Stimulated activated CD4-positive, alpha-beta T cell treated with anti-CD3 and anti-CD28 coated beads, TNF-alpha, amount 100 ng/mL, for 24 hours (primary cell): ENCODE data around the gene CCDC43.
"Not testable (repeated sequence)": the region's sequence is repeated elsewhere in the genome, so short reads cannot be mapped to it uniquely, and the experiment has no call there.

ENCODE experiments used
- DNase-seq, 3 experiments: peaks; one replicate each; pipeline ENCODE4 v3.0.0-alpha.2; 2020; ENCODE audit warnings: low read depth in 3 of 3

The CCDC43 gene, protein sequence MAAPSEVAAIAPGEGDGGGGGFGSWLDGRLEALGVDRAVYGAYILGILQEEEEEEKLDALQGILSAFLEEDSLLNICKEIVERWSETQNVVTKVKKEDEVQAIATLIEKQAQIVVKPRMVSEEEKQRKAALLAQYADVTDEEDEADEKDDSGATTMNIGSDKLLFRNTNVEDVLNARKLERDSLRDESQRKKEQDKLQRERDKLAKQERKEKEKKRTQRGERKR

DNA sequence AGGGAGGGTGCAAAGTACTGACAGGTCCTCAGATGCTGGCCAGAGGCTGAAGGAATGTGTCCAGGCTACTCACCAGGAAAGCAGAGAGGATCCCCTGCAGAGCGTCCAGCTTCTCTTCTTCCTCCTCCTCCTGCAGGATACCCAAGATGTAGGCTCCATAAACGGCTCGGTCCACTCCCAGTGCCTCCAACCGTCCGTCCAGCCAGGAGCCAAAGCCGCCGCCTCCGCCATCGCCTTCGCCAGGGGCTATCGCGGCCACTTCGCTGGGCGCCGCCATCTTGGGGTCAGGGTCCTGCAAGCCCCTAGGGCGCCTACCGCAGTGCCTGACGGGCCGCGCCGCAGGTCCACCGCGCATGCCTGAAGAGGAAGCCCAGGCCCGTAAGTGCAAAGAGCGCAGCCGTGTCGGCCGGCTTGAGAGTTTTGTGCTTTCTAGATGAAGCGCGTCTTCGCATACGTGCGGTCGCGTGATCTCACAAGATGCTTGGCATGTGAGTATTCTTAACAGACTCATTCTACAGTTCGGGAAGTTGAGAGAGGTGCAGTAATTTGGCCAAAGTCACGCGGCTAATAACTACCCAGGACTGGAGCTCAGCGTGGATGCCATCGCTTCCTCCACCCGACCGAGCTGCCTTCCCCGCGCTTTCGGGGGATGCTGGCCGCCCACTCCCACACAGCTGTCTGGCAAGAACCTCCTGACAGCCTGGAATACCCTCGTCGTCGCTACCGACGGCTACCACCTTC lies at the start of gene CCDC43:
TSS of gene CCDC43 (minus strand) at position 300 of the 741 bp plus-strand sequence. CDS start at position 277, 23 bp downstream.
- peak; percentile 81 to 92 (median 82) for DNase-seq

DNA sequence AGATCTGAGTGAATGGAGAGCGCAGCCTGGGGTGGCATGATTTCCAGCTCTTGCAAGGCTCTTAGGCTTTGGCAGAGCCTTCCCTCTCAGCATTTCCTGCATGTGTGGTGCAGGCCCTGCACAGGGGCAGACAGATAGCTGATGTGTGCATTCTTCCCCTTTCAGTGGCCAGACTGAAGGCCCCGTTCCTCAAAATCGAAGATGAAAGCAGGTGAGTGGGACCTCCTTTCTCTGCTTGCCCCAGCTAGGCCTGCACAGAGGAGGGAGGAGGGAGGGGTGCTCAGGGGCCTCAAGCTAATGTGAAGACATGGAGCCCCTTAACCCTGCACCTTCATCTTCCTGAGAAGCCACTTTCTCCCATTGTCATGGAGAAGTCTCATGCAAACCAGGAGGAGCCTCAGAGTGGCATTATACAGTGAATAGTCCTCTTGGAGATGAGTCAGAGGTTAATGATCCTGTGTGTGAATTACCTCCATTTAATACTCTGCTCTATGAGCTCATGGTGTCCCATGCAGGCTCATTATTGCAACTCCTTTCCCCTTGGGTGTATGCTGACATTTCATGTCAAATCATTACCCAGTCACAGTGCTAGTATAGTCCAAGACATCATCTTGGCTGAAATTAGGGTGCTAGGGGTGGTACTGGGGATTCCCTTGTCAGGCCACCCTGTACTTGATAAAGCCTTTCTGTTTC lies 48.8 kb upstream of the CCDC43 start:
- no peak for DNase-seq

DNA sequence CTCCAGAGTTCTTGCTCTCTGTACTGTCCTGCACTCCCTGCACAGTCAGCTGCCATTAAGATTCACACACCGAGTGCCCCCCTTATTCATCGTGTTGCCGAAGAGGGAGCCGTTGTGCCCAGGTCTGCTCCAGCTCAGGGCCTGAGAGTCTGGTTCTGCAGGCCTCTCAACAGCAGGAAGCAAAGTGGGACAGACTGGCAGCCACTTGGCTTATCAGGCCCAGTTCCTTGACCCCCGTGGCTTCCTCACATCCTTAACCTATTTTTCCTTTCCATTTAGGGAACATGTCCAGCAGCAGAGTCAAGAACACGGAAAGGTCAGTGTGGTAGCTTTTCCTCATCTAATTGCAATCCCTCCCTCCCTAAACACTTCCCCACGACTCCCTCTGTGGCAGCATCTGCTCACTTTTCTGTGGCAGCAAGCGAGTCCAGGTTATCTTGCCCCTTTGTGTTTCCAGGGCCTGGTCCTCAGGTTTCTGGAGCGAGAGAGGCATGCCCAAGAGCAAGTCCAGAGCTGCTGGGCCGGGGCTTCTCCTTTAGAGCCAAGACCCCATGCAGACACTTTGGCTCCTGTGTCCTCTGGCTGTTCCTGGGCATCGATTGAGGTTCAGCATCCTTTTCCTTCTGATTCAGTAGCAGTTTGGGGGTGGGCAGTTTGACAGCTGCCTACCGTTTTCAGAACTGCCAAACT lies 47.1 kb upstream of the CCDC43 start:
- no peak for DNase-seq

DNA sequence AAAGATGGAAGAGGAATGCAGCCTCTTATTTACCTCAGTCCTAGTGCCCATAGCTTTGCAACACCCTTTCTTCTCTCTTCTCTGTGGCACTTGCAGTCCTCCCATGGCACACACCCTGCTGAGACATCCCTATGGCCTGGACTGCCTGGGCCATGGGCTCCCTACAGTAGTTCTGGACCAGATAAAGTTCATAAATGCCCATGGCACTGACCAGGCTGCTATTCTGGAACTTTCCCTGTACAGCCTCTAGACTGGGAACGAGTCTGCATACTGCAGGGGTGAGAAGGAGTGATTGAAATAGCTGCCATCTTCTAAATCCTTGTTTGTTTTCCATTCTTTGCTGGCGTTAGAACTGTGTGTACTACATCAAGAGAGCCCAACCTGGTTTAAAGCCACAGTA lies 44.7 kb upstream of the CCDC43 start:
- no peak for DNase-seq

DNA sequence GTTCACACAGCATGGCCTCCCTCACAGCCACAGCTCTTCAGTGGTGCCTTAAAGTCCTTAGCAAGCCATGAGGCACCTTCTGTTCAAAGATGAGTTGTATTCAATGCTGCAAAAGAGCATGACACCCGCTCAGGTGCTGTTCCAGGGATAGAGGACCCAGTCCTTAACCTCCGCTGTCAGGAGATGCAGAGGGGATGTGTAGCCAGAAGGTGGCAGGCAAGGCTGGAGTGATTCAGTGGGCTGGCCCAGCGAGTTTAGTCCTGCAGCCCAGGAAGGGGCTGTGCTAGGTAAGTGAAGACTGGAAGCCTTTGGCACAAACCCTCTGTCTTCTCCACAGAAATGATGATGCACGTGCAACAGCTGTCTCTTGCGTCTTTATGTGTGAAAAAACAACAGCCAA lies 44.2 kb upstream of the CCDC43 start:
- no peak for DNase-seq

DNA sequence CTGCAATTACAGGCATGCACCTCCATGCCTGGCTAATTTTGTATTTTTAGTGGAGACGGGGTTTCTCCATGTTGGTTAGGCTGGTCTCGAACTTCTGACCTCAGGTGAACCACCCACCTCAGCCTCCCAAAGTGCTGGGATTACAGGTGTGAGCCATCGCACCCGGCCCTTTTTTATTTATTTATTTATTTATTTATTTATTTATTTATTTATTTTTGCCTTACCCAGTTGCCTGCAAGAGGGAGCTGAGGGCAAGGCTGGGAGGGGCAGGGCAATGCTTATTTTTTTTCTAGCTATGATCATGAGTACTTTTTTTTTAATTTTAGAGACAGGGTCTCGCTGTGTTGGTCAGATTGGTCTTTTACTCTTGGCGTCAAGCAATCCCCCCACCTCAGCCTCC lies 36.5 kb upstream of the CCDC43 start:
- not testable (repeated sequence) for DNase-seq

DNA sequence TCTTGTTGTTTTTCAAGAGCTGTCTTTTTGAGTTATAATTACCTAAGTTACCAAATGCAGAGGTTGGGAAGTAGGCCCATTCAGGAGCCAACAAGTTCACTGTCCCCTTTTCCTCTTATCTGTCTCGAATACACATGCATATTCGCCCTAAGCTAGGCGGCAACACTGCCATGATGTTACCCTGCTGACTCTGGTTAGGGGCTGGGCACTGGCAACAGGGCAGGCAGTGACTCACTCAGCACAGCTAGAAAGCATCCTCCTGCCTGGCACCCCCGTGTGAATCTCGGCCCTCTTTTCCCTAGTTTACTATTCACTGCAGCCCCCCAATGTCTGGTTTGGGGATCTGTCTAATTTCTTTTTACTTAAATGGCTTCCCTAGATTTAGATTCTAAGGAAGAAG lies 32.7 kb upstream of the CCDC43 start:
- no peak for DNase-seq

DNA sequence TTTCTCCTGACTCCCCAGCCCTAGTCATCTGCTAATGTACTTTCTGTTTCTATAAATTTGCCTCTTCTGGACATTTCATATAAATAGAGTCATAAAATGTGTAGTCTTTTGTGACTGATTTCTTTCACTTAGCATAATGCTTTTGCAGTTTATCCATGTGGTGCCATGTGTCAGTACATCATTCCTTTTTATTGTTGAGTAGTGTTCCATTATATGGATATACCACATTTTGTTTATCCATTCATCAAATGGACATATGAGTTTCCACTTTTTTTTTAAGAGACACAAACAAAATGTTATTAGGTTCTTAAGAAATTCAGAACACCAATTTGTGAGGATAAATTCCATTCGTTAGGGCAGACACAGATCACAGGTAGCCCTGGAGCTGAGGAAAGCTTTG lies 29.9 kb upstream of the CCDC43 start:
- DNase-seq, result no peak

DNA sequence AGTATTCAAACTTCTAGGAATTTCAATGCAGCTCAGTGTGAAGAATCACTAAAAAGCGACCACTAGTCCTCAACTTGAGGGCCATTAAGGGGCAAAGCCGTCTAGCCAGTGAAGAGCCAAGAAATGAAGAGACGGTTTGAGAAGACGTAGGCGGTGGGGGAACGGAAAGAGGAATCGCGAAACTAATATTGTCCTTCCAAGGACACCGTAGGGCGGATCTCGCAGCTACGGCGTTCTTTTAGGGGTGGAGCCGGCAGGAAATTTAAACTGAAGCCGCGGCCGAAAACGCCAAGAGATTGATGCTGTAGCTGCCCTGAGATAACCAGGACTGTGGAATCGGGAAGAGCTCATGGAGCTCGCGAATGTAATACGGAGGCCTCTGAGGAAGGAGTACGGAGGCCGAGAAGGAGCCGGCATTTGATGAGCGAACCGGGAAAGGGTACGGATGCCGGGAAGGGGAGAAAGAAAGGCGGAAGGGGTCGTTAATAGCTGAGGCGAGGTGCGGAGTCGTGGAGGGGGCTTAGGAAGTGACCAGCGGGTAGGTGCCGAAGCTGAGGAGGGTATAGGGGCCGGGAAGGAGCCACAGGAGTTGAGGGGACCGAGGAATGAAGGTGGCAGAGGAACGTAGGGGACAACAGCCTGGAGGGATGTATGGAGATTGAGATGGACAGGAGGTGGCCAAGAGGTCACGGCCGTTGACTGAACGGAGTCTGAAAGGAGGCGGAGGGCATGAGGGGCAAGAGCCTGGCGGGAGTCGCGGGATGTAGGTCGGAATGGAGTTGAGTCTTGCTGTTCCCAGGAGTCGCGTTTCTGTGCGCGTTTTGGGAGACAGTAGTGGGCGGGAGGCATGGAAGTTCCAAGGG lies 19.1 kb upstream of the CCDC43 start, which contains the start of gene DBF4B:
TSS of gene DBF4B (plus strand) at position 265 of the 863 bp plus-strand sequence. CDS start at position 421, 156 bp downstream.
- peak; percentile 64 to 83 (median 69) for DNase-seq

DNA sequence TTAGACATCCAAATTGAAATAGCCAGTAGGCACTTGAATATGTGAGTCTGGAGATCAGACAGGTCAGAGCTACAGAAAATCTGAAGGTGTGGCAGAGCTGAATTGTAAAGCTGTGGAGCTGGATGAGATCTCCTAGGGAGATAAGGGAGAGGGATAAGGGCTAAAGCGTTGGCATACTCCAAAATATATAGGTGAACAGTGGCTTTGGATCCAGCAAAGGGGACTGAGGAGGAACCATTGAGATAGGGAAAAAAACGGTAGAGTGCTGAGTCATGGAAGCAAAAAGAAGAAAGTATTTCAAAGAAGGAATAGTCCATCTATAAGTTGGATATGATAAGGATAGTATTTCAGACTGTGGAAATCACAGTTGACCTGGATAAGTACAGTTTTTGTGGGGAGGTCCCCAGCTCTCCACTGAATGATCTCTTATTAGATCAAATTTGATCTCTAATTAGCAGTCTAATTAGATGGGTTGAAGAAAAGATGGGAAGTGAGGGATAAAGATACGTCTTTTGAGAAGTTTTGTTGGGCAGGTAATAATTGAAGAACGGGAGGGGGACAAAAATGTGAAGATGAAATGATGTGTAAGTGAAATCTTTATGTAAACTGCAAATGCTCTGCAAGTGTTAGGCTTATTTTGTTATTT lies 18.3 kb upstream of the CCDC43 start:
- no peak for DNase-seq

DNA sequence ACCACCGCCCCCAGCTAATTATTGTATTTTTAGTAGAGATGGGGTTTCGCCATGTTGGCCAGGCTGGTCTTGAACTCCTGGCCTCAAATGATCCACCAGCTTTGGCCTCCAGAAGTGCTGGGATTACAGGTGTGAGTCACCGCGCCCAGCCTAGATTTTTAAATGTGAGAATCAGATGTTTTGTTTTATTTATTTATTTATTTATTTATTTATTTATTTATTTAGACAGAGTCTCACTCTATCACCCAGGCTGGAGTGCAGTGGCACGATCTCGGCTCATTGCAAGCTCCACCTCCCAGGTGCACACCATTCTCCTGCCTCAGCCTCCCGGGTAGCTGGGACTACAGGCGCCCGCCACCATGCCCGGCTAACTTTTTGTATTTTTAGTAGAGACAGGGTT lies 10.7 kb upstream of the CCDC43 start:
- not testable (repeated sequence) for DNase-seq

DNA sequence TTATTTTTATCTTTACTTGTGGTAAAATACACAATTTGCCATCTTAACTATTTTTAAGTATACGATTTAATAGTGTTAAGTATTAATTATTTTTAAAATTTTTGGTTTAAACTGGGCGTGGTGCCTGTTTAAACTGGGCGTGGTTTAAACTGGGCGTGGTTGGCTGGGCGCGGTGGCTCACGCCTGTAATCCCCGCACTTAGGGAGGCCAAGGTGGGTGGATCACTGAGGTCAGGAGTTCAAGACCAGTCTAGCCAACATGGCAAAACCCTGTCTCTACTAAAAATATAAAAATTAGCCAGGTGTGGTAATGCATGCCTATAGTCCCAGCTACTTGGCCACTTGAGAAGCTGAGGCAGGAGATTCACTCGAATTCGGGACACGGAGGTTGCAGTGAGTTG lies 4.0 kb upstream of the CCDC43 start:
- no peak for DNase-seq

DNA sequence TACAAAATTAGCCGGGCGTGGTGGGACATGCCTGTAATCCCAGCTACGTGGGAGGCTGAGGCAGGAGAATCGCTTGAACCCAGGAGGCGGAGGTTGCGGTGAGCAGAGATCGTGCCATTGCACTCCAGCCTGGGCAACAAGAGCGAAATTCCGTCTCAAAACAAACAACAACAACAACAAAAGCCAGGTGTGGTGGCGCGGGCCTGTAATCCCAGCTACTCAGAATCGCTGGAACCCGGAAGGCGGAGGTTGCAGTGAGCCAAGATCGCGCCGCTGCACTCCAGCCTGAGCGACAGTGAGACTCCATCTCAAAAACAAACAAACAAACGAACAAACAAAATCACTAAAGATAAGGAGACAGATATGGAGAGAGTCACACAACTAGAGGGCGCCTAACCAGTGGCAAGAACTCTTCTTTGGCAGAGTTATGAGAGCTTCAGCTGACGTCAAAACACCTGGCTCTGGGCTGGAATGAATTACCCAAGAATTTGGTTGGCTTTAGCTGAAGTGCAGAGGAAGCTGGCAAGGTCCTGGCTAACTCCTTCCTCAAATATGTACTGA lies 1.2 kb upstream of the CCDC43 start:
- DNase-seq, result not testable (repeated sequence)

DNA sequence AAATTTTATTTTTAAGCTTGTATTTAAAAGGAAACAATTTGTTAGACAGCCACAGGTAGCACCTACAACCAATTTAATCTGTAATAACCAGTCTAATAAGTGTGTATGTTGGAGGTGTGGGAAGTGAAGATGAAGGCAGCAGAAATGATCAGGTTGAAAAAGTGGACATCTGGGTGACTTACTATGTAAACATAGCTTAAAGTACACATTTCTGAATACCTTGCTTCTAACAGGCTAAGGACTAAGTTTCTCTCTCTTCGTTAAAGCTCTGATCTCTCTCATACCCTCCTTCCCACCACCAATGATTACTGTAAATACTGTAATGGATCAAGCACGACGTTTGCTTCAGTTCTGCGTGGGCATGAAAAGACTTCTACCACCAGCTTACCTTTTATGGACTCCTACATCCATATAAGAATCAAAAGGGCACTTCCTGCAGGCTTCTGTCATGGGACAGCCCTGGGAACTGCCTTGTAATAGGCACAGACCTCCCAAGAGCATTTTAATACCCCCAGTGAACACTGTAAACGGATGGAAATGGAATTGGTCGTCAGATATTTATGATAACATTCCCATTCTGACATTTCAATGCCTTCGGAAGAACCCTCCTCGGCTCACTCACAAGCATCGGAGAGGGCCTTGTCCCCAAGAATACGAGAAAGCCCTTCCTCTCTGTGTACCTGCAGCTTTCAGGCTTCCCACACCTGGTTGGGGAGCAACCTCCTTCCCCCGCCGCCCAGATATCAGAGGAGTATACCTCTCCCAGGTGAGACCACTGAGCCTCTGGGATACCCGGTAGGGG lies 700 bp downstream of the CCDC43 start:
- no peak for DNase-seq

DNA sequence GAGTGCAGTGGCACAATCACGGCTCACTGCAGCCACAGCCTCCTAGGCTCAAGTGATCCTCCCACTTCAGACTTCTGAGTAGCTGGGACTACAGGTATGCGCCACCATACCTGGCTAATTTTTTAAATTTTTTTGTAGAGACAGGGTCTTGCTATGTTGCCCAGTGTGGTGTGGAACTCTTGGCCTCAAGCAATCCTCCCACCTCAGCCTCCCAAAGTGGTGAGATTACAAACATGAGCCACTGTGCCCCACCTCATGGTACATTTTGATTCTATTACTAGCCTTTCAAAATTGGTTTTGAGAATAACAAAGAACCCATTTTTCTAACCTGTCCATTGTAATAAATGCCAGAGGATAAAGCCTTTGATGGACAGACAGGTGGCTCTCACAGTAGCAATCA lies 1.4 kb downstream of the CCDC43 start:
- no peak for DNase-seq

DNA sequence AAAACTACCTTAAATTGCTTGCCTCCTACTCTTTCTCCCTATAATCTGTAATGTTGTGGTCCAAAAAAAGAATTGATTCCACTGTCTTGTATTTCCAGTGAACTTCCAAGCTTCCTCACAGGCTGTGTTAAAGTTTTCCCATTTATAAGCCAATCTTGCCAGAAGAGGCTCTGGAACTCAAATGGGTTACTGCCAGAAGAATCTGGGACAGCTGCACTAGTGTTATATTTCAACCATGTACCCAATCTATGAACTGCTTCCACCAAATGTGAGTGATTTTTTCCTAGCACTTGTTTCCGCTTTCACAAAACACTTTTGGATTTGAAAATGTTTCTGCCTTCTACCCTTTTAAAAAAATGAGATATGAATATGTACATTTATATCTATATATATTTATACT lies 1.8 kb downstream of the CCDC43 start:
- no peak for DNase-seq

DNA sequence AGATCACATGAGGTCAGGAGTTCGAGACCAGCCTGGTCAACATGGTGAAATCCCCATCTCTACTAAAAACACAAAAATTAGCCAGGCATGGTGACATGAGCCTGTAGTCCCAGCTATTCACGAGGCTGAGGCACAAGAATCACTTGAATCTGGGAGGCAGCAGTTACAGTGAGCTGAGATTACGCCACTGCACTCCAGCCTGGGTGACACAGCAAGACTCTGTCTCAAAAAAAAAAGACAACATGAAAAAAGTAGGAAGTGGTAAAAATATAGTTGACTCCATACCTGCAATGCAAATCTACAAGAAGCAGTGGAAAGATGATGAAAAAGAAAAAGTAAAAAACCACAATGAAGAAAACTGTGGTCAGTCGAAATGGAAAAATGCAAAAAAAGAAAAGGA lies 6.3 kb downstream of the CCDC43 start:
- not testable (repeated sequence) for DNase-seq

DNA sequence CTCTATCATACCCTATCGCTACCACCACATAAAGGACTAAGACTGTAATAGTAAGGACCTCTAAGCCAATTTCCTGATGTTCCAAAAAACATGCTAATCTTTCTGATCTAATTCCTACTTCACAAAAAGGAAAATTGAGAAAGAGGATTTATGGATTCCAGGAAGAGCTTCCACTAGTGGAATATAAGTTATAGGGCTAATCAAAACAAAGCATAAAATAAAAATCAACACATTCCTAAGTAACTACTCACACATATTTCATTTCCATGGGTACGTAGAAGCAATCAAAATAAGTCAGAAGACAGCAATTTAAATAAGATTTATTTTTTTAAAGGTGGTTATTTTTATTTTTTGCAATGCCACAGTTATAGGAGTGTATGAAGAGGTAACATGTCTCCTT lies 12.4 kb downstream of the CCDC43 start:
- no peak for DNase-seq

DNA sequence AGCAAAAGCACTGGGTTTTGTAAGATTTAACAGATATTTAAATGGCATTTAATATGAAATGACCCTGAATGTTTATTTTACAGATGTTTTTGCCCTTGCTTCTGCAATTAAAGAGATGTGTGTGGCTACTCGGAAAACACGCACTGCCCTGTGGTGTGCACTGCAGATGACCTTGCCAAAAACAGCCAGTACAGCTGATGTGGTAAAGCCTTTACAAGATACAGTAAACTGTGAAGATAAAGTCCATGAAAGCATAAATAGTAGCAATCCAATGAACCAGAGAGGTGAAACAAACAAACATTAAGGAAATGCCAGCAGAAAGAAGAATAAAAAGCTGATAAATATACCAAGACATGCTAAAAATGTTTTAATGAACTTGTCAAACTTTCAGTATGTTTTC lies 15.7 kb downstream of the CCDC43 start:
- DNase-seq, result no peak
